Activated CD4-positive, alpha-beta T cell treated with anti-CD3 and anti-CD28 coated beads, Interleukin-2, amount 50 U/mL, for 1 hour (primary cell): Measurements from ENCODE around the gene IDH1.

Experiments used
- DNase-seq: peaks from one replicate; pipeline ENCODE4 v3.0.0-alpha.2; 2020

Gene IDH1

DNA sequence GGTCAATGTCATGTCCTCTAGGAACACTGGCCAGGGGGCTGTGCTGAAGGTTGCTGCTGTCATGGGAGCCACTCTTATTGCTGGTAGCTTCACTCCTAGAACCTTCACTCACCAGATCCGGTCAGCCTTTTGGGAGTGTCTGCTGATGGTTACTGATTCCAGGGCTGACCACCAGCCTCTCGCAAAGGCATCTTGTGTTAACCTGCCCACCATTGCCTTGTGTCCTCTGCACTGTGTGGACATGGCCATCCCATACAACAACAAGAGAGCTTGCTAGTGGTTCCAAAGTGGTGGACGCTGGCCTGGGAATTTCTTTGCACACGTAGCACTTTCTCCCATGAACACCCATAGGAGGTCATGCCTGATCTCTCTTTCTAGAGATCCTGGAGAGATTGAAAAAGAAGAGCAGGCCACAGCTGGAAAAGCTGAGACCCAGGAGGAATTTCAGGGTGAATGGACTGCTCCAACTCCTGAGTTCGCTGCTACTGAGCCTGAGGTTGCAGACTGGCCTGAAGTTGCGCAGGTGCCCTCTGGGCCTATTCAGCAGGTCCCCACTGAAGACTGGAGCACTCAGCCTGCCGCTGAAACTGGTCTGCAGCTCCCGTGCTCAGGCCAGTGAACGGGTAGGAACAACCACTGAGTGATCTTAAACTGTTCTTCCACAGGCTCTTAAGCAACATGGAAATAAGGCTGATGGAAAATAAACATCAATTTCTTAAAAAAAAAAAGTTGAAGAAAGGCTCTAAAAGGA, 46.4 kb downstream of the IDH1 start:
- DNase-seq = no peak

DNA sequence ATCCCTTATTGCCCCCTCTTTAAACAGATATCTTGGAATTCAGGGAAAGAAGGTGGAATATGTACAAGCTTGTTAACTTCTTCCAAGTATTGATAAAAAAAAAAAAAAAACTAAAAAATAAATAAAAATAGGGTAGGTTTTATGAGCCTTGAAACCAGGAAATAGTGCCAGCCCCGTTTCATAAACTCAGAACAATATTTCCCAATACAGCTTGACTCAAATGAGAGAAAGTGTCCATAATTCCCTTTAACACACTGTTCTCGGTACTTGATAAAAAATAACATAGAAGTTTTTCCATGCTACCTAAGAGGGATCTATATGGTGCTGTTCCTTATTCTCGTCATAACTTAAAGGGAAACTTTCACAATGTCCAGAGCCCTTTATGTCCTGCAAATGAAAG, 47.1 kb downstream of the IDH1 start:
- no peak for DNase-seq

DNA sequence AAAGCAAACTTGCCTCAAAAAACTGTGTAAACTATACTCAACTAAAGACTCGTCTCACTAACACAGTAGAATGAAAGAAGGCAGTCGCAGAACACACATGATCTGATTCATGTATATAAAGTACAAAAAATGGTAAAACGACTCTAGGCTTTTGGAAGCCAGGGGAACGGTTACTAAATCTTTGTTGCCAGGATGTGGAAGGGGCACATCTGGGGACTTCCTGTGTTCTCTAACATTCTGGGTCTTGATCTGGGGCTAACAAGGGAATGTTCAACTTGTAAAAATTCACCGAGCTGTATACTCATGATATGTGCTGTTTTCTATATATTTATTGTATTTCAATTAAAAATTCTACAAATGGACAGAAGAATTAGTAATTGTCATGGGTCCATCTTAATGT, 50.7 kb downstream of the IDH1 start:
- no peak for DNase-seq

DNA sequence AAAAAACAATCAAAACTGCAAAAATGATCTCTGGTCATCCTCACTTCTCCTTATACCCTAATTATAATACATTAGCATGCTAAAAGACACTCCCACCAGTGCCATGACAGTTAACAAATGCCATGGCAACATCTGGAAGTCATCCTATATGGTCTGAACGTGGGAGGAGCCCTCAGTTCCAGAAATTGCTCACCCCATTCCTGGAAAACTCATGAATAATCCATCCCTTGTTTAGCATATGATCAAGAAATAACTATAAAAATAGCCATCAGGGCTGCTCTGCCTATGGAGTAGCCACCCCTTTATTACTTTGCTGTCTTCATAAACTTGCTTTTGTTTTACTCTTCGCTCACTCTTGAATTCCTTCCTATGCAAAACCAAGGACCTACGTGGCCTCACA, 59.3 kb downstream of the IDH1 start:
- no peak for DNase-seq

DNA sequence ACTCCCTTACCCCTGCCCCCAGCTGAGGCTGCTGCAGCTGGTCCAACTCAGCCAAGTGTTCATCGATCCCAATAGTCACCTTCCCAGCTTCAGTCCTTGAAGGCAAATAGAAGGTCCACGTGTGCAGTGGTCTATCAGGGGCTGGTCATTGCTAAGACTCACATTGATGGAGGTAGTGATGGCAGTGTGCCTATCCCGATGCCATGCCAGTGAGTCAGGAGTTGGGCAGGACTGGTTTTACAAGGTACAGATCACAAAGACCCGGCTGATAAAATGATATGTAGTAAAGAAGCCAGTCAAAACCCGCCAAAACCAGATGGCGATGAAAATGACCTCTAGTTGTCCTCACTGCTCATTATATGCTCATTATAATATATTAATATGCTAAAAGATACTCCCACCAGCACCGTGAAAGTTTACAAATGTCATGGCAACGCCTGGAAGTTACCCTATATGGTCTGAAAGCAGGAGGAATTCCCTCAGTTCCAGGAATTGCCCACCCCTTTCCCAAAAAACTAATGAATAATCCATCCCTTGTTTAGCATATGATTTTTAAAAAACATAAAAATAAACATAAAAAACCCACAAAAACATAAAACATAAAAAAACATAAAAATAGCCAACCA, 62.1 kb downstream of the IDH1 start:
- no peak for DNase-seq

DNA sequence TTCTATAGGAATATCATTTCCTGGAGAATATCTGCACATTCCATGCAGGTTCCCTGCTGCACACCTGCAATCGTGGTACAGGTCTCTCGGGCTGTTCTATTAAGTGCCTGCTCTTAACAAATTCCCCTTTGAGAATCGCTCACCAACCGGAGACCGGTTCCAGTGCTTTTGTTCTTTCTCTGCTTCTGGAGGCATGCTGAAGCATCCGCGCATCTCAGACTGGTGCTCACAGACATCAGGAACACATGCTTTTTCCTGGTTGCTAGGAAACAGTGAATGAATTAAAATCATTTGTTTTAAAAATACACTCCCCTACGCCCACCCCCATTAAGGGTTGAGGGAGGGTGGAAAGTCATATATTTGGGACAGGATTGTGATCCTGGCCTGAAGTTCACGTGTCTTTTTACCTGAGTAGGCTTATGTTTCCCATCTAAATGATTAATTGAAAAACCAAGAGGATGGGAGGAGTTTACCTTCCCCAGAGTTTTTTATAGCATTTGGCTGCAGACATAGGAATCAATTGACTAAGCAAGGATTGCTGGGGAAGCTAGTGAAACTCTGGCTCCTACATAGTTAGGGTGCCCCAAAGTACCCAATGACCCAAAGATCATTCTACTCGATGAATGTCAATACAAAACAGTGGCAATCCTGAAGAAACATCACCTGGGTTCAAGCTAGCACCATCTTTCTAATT, 64.9 kb downstream of the IDH1 start, which contains the start of gene C2orf80:
Gene C2orf80 (minus strand): TSS at position 221 of the 694 bp plus-strand sequence. CDS start 3,044 bp downstream, outside the sequence.
- DNase-seq = no peak

DNA sequence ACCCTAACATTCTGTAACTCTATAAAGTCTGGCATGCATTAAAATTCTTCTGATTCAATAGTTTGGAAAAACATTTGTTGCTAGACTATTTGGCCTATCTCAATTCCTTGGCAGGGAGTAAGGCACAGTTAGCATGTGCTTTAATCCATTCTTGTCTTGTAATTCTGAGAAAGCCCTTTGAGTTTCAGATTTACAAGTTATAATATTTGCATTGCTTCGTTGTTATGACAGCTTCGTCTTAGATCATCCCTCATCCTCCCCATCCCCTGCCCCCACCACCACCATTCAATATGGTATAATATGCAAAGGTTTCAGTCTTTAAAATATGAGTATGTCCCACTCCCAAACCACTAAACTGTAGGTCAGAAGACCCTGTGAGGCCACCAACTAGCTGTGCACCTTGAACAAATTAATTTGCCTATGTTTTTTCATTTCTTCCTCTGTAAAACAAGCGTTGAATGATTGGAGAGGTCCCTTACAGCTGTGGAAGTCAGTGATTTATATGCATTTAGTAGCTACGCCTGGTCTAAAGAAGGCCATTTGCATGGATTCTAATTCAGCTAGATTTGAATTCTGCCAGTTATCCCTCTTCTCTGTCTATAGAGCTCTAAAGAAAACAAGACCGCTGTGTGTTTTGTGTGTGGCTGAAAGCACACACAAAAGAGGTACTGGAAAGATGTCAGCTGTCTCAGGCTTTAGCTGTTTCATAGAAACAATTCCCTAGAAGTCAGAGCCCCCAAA, 65.6 kb downstream of the IDH1 start:
- no peak for DNase-seq

DNA sequence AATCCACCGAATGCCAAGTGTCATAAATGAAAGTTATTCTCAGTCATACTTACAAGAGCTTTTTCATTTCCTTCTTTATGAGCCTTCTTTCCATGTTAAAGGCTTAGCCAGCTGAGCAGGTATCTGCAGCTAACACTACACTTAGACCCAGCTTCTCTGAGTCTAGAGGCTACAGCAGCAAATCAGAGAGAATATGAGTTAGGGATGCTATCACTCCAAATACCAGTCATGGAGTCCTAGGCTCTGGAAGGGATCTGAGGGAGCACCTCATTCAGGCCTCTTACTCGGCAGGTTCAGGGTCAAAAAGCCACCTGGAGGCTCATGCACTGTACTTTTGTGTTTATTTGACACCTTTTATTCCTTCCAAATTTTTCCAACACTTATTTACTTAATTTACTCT, 68.0 kb downstream of the IDH1 start:
- DNase-seq = no peak

DNA sequence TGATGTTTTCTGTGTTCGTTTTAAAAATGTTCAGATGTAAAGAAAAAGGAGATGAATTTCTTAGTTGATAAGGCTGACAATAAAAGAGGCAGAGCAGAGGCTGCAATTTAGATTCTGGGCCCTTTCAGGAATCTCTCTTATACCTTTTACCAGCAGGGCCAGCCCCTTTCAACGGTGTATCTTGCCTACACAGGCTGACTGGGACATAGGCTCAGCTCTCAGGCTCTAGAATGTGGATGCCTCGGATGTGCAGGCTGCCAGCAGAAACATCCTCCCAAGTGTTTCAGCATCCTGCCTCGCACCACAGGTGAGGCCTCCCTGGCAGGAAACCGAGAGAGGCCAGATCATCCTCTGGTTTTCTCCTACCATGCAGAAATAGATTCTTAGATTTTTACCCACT, 68.4 kb downstream of the IDH1 start:
- DNase-seq = no peak
